GM12872 (cell line): ENCODE measurements around the gene STXBP5.

Experiments
- CTCF ChIP-seq: IDR thresholded peaks from 3 replicates; pipeline ENCODE4 v1.5.1; 2011; ENCODE audit warnings: low read depth, mild to moderate bottlenecking, low read length, moderate library complexity; ENCODE audit not compliant: insufficient read depth

The STXBP5 gene

DNA sequence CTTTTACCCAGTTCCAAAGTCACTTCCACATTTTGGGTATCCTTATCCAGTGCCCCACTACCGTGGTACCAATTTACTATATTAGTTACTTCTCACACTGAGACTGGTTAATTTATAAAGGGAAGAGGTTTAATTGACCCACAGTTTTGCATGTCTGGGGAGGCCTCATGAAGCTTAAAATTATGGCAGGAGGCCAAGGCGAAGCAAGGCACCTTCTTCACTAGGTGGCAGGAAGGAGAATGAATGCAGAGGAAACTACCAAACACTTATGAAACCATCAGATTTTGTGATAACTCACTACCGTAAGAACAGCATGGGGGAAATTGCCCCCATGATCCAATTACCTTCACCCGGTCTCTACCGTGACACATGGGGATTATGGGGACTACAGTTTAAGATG lies 197.6 kb downstream of the STXBP5 start:
- no peak for TF ChIP-seq CTCF

GRCh38 chr6:147406783-147407182 lies 202.6 kb downstream of the STXBP5 start:
- TF ChIP-seq CTCF: no peak

DNA sequence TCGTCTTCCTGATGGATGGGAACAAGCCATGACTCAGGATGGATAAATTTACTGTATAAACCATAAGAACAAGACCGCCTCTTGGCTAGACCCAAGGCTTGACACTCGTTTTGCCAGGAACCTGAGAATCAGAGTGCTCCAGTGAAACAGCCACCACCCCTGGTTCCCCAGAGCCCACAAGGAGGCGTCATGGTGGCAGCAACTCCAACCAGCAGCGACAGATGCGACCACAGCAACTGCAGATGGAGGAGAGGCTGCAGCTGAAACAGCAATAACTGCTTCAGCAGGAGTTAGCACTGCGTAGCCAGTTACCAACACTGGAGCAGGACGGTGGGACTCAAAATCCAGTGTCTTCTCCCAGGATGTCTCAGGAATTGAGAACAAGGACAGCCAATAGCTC lies 203.4 kb downstream of the STXBP5 start:
- no peak for TF ChIP-seq CTCF

- TF ChIP-seq CTCF: no peak
These were observed 212.4 kb downstream of the STXBP5 start for GRCh38 chr6:147416622-147417021.

- TF ChIP-seq CTCF: no peak
These were observed 213.7 kb downstream of the STXBP5 start for GRCh38 chr6:147417954-147418353.

DNA sequence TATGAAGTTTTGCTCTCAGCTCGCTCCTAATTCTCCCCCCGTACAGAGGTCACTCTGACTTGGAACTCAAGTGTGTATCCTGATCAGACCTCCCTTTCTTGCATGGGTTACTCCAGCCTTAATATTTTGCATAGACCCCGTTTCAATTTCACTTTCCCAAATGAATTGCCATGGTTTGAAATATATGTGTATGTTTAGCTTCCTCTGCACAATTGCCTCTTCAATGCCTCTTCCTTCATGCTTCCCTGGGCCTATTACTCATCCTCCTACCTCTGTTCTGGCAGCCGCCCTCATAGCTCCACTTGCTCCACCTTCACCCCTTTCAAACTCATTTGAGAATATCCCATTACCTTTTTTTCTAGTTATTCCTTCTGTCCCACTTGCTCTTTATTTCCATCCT lies 214.3 kb downstream of the STXBP5 start:
- no peak for TF ChIP-seq CTCF

DNA sequence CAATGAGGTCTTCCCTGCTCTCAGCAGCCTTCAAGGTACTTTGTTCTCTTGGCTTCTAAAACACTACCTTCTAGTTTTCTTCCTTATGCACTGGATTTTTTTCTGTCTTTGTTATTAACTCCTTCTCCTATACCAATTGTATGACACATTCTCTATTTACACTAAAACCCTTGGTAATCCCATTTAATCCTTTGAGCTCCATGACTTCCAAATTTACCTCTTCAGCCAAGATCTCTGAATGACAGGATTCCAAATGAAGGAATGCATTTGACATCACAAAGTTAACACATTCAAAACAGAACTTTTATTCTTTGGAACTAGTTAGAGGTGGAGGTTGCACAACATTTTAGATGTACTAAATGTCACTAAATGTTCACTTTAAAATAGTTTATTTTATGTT lies 217.7 kb downstream of the STXBP5 start:
- no peak for TF ChIP-seq CTCF

DNA sequence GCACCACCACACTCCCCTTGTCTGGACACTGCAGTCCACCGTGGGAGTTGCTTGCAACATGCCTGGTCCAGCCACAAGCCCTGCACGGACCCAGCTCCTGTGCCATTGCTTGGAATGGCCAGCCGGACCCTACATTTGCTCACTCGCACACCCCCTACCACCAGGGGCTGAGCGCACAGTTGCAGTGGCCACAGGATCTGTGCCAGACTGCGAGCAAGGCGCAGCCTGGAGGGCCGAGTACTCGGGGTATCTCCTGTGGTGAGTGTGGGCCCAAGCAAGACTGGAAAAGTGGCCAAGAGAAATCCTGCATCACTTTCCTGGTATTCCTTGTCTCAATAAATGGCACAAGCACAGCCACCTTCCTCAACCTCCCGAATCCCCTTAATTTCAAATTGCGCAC lies 218.9 kb downstream of the STXBP5 start:
- no peak for TF ChIP-seq CTCF
